UCSD-AML1 (cell line): ENCODE measurements around the gene C1QBP.
"Not testable (repeated sequence)": the region's sequence is repeated elsewhere in the genome, so short reads cannot be mapped to it uniquely, and the experiment has no call there.

Source experiments
- DNase-seq: peaks from one replicate; lab custom pipeline; 2025; ENCODE audit not compliant: unreplicated experiment; lab: John Stamatoyannopoulos, UW

C1QBP gene

DNA sequence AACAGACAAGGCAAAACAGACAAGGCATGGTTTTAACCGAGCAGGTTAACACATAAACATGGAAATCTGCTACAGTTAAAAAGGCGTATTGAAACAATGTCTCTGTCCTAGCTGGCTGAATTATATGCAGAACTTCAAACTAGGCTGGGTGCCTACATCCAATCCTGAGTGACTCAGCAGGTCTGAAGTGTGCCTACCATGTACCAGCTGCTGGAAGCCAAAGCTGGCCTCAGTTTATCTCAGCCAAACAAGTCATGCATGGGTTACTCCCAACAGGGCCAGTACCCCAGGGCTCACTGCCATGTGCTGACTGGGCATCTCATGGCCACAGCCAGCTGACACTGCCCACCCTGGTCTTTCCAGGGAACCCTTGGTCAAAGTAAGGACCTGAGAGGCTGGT is 4.0 kb downstream of the C1QBP start:
- DNase-seq: no peak

DNA sequence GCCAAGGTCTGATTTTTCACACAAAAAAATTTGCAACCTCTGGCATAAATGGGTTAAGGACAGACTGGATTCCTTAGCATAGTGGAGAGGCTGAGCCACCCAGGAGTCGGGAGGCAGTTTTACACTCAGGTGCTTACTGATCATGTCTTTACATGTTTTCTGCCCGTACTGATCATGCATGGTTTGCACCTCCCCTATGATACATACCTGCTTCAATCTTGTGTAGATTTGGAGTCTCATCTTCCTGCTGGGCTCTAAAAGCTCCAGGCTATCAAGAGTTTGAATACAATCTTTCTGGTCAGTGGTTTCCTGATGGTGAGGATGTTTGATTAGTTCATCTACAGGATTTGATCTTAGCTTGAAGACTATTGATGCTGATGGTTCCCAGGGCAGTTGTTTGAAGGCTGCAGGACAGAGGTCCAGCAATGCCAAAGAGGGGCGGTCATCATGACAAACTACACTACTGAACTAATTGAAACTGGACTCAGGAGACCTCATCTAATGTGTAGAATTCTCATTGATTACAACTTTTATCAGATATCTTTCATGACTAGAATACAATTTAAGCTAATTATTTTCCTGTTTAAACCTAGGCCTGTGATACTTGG is 6.9 kb downstream of the C1QBP start:
- no peak for DNase-seq

DNA sequence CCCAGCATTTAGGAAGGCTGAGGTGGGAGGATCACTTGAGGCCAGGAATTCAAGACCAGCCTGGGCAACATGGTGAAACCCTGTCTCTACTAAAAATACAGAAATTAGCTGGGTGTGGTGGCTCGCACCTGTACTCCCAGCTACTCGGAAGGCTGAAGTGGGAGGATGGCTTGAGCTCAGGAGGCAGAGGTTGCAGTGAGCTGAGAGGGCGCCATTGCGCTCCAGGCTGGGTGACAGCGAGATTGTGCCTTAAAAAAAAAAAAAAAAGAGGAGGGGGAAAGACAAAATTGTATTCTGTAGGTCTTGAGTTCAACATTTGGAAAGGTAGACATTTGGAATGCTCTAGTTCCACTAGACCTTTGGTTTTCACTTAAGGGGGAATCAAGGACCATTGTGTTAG is 7.7 kb downstream of the C1QBP start:
- not testable (repeated sequence) for DNase-seq

DNA sequence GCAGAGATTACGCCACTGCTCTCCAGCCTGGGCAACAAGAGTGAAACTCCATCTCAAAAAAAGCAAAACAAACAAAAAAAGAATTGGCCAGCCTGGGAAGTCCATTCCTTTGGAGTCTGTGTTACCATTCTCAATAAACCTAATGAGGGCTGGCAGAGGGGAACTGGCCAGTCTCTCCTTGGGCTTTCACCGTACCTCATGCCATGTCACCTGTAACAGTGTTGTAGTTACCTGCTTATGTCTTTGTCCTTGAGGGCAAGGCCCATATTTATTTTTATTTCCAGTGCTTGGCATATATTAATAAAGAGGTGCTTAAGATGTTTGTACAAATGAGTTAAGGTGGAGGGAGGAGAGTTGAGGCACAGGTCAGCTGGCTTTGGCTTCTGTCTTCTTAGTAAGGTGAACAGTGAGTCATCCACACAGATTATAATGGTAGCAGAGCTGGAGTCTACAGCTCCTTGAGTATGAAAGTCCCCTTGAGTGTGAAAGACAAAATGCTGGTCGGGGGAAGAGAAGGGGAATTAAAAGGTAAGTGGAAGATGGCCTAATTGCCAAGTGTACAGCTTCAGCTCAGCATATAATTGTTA is 8.4 kb downstream of the C1QBP start:
- no peak for DNase-seq

DNA sequence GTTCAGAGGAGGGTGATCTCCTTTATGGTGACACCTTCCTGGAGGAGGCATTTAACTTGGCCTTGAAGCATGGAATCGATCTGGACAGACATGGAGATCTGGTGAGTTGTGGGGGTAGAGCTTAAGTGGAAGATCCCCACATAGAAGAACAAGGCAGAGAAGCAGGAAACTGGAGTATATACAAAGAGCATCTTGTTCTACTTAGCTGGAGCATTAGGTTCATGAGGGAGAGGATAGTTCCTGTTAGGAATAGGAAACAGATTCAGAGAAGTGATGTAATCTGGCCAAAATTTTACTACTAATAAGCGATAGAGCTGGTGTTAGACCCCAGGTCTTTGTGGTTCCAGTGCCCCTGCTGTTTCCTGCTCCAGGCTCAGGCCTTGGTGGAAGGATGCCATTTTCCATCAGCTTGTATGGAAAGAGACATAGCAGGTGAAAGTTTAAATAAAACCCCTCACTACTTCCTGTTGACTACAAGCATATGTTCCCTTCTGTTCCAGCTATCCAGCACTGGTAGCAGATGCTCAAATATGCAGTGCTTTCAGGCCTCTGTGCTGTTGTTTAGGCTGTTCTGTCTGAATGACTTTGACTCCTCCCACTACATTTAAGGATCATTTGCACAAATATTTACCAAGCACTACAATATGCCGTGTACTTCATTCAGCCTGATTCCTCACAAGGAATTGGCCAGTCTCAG is 9.6 kb downstream of the C1QBP start:
- DNase-seq: no peak

DNA sequence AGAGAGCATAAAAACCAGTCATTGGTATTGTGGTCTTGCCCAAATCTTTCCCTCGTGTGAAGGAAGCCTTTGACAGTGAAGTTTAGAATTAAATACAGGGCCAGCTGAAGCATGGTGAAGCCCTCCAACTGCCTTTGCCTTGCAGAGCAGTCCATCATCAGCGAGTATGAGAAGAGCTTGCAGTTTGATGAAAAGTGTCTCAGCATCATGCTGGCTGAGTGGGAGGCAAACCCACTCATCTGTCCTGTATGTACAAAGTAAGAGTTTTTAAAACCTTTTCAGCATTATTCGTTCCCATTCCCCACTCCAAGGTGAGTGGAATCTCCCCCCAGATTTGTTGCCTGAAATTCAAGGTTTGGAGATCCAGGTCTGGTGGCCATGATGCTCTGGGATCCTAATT is 13.1 kb downstream of the C1QBP start:
- no peak for DNase-seq

DNA sequence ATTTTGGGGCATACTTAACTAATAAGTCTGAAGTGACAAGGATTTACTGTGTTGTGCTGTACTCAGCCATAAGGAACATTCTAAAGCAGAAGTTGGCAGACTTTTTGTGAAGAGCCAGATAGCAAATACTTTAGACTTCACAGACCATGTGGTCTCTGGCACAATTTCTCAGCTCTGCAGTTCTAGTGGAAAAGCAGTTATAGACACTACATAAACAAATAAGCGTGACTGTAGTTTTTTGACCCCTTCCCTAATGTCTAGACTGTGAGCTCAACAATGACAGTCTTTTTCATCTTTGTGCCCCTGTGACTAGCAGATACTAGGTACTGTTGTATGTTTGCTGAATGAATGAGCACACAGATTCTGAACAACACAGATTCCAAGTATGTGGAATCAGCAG is 14.0 kb downstream of the C1QBP start:
- no peak for DNase-seq

DNA sequence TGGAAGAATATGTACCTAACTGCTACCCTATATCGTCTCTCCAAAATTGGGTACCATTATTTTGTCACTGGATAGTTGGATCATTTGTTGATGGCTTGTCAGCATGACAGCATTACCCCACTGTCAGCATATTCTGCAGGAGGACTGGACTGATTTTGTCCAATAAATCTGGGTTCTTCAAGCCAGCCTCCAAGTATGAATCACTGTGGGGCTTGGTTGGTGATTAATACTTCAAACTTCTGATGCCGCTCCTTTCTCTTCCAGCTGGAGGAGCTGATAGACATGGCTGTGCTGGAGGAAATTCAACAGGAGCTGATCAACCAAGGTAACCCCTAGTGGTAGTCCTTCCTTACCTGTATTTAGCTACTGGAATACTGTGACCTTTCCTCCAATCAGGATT is 16.4 kb downstream of the C1QBP start:
- DNase-seq: no peak

DNA sequence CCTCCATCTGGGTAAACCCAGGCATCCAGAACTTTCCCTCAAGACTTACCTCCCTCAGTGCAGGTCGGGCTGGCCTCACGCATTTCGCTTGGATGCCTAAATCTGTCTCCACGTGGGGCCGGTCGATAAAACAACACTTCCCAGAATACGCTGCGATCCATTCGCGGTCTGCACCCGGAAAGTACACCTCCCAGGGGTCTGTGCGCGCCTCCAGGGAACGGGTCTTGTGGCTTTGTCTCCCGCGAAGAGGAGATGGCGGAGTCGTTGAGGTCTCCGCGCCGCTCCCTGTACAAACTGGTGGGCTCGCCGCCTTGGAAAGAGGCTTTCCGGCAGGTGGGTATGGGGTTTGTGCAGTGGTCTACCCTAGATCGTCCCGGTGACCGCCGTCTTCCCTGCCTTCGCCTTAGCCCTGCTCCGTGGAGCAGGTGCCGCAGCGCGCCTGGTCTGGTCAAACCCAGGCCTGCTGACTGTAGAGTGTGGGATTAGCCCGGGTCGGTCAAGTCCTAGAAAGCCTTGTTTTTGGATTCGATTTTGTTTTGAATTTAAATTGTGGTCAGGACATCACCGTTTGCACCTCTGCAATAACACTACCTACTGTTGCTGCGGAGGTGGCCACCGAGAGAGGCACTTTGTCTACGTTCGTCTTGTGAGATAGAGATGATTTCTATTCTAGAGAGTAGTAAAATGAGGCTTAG is 18.8 kb downstream of the C1QBP start, which contains the start of gene RPAIN:
RPAIN (plus strand) TSS at position 224 of the 695 bp plus-strand sequence; CDS start at position 253, 29 bp downstream.
- DNase-seq: peak; percentile 94

DNA sequence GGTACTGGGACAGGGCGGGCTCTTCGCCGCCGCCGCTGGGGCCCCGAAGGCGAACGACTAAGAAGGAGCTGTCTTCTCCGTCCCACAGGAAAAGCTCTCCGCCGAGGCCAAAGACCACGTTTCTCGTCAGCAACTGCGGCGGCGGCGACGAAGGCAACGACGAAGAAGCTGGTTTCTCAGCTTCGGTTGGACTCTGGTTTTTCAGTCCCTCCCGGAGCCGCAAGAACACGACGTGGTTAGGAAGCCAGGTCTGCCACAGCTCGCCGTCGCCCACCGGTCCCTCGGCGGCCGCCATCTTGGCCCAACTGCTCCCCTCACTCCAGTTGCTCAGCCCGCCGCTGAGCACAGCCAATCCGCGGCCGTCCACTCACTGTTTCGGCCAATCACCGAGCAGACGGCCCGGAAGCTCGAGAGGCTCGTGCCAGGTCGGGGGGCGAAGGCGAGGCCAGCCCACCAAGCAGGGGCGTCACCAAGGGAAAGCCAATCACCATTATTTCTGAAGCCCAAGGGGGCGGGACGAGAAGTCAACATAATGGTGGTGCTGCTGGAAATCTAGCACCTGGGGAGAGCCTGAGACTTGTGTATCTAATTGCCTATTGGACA is 19.5 kb downstream of the C1QBP start, which contains the start of gene NUP88:
NUP88 (minus strand) TSS at position 307 of the 603 bp plus-strand sequence; CDS start at position 295, 12 bp downstream.
- peak; percentile 97 for DNase-seq

DNA sequence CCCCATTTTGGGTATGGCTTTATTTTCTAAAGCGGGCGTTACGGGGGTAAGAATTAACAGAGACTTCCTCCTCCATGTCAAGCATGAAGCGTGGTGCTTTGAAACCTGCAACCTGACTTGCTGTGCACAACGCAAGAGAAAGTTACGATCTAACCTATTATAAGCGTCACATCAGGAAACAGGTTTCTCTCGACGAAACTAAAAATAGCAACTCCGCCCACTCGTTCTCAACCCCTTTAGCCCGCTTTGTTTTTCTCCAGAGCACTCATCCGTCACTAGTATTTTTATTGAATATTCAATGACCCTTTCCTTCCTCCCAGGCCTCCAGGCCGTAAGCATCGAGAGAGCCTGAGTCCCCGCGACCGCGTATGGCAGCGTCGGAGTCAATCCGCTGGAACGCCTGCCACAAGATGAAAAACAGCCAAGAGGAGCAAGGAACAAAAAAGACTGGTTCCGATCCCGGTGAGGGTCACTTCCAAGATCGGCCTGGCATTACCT is 20.0 kb downstream of the C1QBP start:
- no peak for DNase-seq

DNA sequence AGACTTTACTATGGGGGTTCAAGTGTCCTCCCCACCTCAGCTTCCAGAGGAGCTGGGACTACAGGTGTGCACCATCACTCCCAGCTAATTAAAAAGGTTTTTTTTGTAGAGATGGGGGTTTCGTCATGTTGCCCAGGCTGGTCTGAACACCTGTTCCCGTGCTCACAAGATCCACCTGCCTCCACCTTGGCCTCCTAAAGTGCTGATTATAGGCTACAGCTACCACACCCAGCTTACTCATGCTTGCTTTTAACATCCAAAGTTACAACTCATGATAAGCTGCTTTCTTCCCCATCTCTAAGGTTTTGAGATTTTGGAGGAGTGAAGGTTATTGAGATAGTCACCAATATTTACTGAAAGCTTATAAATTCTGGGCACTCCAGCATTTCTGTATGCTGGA is 22.1 kb downstream of the C1QBP start:
- no peak for DNase-seq

DNA sequence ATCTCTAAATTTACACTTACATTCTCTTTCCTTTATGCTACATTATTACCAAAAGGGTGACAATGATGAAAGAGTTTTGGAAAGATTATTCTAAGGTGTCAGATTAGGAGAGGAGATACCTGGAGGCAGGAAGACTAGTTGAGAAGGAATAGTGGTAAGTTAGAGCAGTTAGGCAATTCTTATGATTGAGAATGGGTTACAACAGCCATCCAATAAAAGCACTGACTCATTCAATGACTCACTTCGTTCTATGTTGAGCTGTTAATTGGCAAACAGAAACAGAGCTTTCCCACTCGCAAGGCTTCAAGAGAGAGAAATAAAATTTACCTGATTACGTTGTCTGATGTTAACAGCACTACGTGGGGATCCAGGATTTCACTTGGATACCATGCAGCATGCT is 25.3 kb downstream of the C1QBP start:
- DNase-seq: no peak

DNA sequence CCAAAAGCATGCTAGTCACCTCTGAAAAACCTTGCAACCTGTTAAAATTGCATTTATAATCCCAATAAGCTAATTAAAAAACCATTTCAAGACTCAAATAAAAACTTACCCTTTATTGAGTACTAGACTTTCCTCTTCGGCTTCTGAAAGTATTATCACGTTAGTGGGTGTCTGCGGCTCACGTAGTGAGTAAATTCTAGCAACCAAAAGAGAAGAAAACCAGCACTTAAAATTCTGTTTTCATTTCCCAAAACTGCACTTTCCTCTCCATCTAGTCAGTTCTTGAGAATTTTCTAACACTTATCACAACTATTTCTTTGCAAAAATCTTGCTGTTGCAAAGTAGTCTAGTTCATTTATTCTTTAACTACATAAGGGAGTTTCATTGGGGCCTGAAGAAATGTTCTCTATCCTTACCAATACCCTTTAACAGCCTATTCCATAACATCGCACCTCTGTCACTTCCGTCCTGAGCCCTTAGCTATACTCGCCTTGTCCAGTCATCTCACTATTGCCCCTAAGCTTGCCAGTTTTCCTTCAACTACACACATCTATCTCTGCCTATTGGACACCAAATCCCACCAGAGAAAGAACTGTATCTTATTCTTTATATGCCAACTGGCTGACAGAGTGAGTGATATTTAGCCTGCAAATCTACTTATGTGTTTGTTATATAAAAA is 28.2 kb downstream of the C1QBP start:
- no peak for DNase-seq

DNA sequence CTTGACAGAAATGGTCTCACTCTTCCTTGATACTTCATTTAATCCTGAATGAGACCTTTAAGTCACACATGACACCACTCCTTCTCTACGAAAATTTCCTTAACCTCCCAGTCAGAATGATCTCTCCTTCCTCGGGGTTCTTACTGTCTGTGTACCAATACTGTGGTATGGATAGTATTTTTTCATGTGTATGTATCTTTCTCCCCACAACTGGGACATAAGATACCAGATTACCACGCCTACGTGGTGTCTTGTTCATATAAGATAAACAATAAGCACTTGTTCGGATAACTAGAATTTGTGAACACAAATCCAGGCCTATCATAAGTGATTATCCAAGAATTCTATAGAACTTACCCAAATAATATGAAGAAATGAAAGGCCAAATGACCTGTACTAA is 30.8 kb downstream of the C1QBP start:
- no peak for DNase-seq

DNA sequence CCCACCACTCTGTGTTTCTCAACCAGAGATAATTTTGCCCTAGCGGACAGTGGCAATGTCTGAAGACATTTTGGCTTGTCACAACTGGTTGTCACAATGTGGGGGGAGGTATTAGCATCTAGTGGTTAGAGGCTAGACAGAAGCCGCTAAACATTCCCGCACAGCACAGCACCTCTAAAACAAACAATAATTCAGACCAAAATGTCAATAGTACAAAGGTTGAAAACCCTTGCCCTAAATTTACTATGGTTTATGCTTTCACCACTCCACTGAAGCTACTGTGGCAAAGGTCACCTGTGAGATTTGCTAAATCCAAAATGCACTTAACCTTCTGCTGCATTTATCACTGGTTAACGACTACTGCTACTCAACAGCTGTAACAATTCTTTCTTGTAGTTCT is 33.6 kb downstream of the C1QBP start:
- DNase-seq: no peak

DNA sequence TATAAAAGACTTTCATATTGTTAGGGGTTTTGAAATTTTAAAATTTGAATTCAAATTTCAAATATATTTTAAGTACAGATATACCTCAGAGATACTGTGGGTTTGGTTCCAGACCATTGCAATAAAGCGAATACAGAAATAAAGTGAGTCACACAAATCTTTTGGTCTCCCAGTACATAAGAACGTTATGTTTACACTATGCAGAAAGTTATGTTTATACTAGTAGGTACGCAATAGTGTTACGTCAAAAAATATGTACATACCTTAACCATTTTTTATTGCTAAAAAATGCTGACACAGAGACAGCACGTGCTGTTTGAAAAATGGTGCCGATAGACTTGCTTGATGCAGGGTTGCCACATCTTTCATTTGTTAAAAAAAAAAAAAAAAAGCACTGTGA is 39.2 kb downstream of the C1QBP start:
- no peak for DNase-seq

DNA sequence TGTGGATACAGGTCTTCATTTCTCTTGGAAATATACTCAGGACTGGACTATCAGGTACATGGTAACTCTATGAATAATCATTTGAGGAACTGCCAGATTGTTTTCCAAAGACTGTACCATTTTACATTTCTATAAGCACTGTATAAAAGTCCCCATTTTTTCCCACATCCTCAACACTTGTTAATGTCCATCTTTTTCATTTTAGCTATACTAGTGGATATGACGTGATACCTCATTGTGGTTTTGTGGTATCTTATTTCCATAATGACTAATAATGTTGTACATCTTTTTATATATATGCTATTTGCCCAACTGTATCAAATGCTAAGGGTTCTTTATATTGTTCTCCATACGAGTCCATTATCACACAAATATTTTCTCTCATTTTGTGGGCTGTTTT is 42.3 kb downstream of the C1QBP start:
- no peak for DNase-seq

DNA sequence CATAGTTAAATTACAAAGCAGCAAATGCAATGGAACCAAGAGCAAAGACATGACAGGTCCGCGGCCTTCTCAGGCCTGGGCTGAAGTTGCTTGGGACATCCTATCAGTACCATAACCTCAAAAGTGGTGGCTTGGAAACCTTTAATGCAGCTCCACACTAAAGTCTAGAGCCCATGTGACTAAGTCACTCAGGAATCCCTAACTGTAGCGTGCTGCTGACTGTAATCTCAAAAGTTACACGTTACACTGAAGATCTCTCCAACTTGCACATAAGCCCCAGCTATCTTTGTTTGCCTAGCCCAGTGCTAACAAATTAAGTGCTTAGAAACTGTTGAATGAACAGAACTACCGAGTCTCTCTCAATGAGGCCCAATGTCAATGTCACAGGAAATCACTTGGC is 47.3 kb downstream of the C1QBP start:
- DNase-seq: no peak
